ENCODE measurements around the gene KDM7A. TPM values are rescaled to one million over a fixed set of nuclear protein-coding genes. Genes with fewer than 3 reads are reported as not detected.

KDM7A gene
- total and polyA plus RNA-seq, 9 donors = 3.8 to 13.2 (median 6.8) TPM

GRCh38 chr7:140058517-140058916 lies 118.3 kb downstream of the KDM7A start:
- no peak for DNase-seq
- Histone ChIP-seq H3K9me3 (no peaks in the 10 kb centered on the region), H3K4me1 (ENCODE audit: insufficient read depth) (peaks cover 16% of the 10 kb centered on the region), H3K27me3 (no peaks in the 10 kb centered on the region), H3K27ac (no peak overlapping the region), H3K4me3 (no peak overlapping the region), H3K36me3 (no peaks in the 10 kb centered on the region)
- TF ChIP-seq POLR2A (IDR thresholded peaks at IDR 0.05) = no peak
- intact Hi-C loops (cut with DNase I) = no loop called here
- WGBS, 3 donors = 78 to 93% (median 83%) methylated on average over 7 of the region's 7 CpGs

- Histone ChIP-seq H3K36me3 (no peaks in the 10 kb centered on the region), H3K27ac (no peak overlapping the region), H3K4me1 (ENCODE audit: insufficient read depth) (peaks cover 16% of the 10 kb centered on the region), H3K4me3 (no peak overlapping the region), H3K27me3 (no peaks in the 10 kb centered on the region), H3K9me3 (no peaks in the 10 kb centered on the region)
- intact Hi-C loops (cut with DNase I) = no loop called here
- DNase-seq = no peak
- TF ChIP-seq POLR2A (IDR thresholded peaks at IDR 0.05) = no peak
- TF ChIP-seq CTCF (IDR thresholded peaks at IDR 0.05) = no peak
- no peak for TF ChIP-seq EP300 (IDR thresholded peaks at IDR 0.05)
- 92 to 99% (median 98%) methylated on average over 3 of the region's 3 CpGs for WGBS, 3 donors
Observed at GRCh38 chr7:140057143-140057535, 119.6 kb downstream of the KDM7A start.

GRCh38 chr7:140056431-140057142 lies 120.2 kb downstream of the KDM7A start:
- H3K27me3 ChIP-seq = no peaks in the 10 kb centered on the region
- H3K27ac ChIP-seq = no peak overlapping the region
- H3K9me3 ChIP-seq = no peaks in the 10 kb centered on the region
- intact Hi-C loops (cut with DNase I) = no loop called here
- WGBS, 3 donors = 87 to 95% (median 90%) methylated on average over 5 of the region's 5 CpGs
- no peak overlapping the region for H3K4me3 ChIP-seq
- no peaks in the 10 kb centered on the region for H3K36me3 ChIP-seq
- peaks cover 16% of the 10 kb centered on the region for H3K4me1 ChIP-seq (ENCODE audit: insufficient read depth)
- DNase-seq = no peak
- TF ChIP-seq EP300 (IDR thresholded peaks at IDR 0.05) (no peak), CTCF (IDR thresholded peaks at IDR 0.05) (no peak), POLR2A (IDR thresholded peaks at IDR 0.05) (no peak)

- intact Hi-C loops (cut with DNase I) = no loop called here
- TF ChIP-seq POLR2A (IDR thresholded peaks at IDR 0.05) (no peak), EP300 (IDR thresholded peaks at IDR 0.05) (no peak), CTCF (IDR thresholded peaks at IDR 0.05) (no peak)
- Histone ChIP-seq H3K4me3 (no peak overlapping the region), H3K27ac (no peak overlapping the region), H3K9me3 (no peaks in the 10 kb centered on the region), H3K27me3 (no peaks in the 10 kb centered on the region), H3K4me1 (ENCODE audit: insufficient read depth) (peaks cover 14% of the 10 kb centered on the region), H3K36me3 (no peaks in the 10 kb centered on the region)
- DNase-seq = no peak
- 97 to 98% (median 97%) methylated on average over 2 of the region's 2 CpGs for WGBS, 3 donors
Observed at GRCh38 chr7:140055833-140056232, 121.0 kb downstream of the KDM7A start.

GRCh38 chr7:140054751-140055150 lies 122.0 kb downstream of the KDM7A start:
- Histone ChIP-seq H3K9me3 (no peaks in the 10 kb centered on the region), H3K4me1 (ENCODE audit: insufficient read depth) (peaks cover 5% of the 10 kb centered on the region), H3K36me3 (no peaks in the 10 kb centered on the region), H3K27me3 (no peaks in the 10 kb centered on the region), H3K4me3 (no peak overlapping the region), H3K27ac (no peak overlapping the region)
- no peak for DNase-seq
- TF ChIP-seq POLR2A (IDR thresholded peaks at IDR 0.05) (no peak), EP300 (IDR thresholded peaks at IDR 0.05) (no peak), CTCF (IDR thresholded peaks at IDR 0.05) (no peak)
- 86 to 93% (median 91%) methylated on average over 4 of the region's 4 CpGs for WGBS, 3 donors
- intact Hi-C loops (cut with DNase I) = no loop called here

All from ovary (tissue), 9 donors.